Measurements from ENCODE around the gene CABCOCO1.

GRCh38 chr10:61642150-61642571 is 20.6 kb upstream of the CABCOCO1 start:
- no peak for TF ChIP-seq POLR2A (IDR thresholded peaks at IDR 0.05; ENCODE audit: low read length)
- TF ChIP-seq GATA1 (IDR thresholded peaks at IDR 0.05; ENCODE audit: low read depth, low read length) = no peak
